ENCODE data around the gene FBN3.
A peak's percentile ranks its signal among the peaks of the same experiment; 100 is the strongest.

FBN3 gene

GRCh38 chr19:8089664-8090601 is 59.5 kb downstream of the FBN3 start:
- DNase-seq, result no peak

GRCh38 chr19:8088752-8089663 is 60.4 kb downstream of the FBN3 start:
- no peak for DNase-seq

DNA sequence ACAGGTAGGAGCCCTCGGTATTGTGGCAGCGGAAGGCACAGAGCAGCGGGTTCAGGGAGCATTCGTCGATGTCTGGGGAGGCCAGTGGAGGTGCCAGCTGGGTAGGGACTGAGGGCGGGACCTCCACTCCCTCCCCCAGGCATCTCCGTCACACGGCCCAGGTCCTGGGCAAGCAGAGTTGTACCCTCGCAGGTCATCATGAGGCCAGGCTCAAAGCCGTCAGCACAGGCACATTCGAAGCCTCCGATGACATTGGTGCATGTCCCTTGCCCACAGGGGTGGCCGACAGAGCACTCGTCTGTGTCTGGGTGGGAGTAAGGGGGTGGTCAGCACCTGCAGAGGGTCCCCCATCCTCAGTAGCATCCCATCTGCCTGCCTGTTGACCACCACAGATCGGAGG is 61.5 kb downstream of the FBN3 start:
- DNase-seq, result no peak

DNA sequence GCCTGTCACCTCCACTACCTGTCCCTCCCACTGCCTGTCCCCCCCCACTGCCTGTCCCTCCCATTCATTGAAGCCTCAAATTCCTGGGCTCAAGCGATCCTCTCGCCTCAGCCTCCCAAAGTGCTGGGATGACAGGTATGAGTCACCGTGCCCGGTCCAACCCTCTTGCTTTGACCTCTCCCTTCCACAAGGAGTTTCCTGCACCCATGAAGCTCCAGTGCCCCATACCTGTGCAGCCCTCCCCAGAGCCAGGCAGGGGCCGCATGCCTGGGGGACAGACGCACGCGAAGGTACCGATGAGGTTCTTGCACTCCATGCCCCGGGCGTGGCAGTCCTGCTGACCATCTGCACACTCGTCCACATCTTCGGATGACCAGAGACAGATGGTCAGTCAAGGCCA is 62.5 kb downstream of the FBN3 start:
- DNase-seq, result no peak

GRCh38 chr19:8085598-8086408 is 63.6 kb downstream of the FBN3 start:
- no peak for DNase-seq

- no peak for DNase-seq
These were observed 65.2 kb downstream of the FBN3 start for GRCh38 chr19:8084152-8084551.

DNA sequence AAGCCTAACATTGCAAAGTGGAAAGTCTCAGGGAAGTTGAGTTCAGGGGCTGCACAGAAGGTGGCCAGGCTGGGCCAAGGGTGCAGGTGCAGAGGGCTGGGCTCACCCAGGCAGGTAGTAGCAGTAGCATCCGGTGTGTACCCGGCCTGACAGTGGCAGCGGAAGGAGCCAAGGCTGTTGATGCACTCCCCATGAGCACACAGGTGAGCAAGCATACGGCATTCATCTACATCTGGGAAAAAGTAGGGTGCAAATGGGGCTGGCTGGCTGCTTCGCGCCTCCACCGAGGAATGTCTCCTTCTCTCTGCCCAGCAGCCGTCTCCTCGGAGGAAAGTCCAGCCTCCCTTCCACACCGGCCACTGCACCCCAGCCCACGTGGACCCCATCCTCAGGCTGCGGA is 66.3 kb downstream of the FBN3 start:
- no peak for DNase-seq

GRCh38 chr19:8081569-8082550 is 67.5 kb downstream of the FBN3 start:
- DNase-seq, result no peak

DNA sequence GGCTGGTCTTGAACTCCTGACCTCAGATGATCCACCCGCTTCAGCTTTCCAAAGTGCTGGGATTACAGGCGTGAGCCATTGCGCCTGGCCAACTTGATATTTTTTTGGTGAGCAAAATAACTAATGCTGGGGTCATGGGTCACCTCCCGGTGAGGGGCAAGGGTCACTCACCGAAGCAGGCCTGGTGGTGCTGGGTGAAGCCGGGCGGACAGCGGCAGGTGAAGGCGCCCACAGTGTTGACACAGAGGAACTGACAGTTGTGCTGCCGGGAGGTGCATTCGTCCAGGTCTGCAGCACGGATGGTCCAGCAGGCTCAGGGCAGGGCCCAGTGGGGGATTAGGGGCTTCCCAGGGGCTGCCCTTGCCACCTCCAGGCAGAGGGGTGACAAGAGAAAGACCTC is 68.6 kb downstream of the FBN3 start:
- no peak for DNase-seq

DNA sequence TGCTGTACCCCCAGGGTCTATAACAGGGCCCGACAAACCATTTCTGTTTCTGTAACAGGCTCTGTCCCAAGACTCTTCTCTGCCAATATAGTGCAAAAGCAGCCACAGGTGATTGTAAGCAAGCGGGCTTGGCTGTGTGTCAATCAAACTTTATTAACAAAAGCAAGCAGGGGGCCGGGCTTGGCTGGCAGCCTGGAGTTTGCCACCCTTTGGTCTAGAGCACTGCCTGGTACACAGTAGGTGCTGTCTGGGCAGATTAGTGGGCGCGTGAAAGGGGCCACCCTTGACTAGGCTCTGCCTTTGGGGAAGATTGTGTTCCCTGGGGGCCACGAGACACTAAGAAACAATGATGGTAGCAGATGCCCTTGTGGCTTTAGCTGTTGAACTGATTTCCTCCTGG is 69.4 kb downstream of the FBN3 start:
- no peak for DNase-seq

DNA sequence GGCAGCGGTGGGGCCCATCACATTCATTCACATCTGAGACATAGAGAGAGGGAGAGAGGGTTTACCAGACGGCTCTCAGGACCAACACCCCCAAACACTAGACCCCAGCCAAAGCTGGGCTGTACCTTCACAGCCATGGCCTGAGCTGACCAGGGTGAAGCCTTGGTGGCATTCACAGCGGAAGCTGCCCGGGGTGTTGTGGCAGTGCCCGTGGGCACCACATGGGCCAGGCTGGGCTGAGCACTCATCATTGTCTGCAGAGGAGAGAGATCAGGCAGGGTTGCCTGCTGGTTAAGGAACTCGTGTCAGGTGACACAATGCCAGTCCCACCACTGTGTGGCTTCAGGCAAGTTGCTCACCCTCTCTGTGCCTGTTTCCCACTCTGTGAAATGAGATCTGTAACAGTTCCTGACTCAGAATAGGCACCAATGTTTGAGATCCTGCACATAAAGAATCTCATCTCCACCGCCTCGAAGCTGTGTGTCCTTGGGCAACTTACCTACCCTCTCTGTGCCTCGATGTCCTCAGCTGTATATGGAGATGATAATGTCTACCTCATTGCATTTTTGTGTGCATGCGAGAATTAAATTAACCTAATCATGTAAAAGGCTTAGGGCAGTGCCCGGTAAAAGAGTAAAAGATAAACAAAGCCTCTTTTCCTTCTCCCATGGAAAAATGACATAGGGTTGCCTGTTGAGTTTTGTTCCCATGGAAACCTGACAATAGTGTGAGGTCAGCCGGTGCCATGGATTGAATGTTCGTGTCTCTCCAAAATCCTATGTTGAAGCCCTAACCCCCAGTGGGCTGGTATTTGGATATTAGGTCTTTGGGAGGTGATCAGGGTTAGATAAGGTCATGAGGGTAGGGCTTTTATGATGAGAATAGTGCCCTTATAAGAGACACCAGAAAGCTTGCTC is 74.0 kb downstream of the FBN3 start:
- no peak for DNase-seq

GRCh38 chr19:8074501-8074900 is 74.9 kb downstream of the FBN3 start:
- no peak for DNase-seq

DNA sequence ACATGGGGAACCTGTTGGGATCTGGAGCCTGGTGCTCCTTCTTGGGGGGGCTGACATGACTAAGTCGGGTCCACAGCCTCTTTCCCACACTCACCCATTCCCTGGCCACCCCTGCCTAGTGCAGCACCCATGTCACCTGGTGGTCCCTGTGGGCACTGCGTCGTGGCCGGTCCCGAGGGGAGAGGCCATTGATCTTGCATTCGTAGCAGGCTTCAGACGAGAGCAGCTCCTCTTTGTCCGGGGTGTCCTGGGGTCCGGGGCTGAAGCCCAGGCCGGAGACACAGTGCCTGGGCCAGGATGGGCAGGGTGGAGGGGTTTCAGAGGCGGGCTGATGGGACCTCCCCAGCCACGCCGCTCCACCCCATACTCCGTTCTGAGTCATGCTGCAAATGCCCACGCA is 77.5 kb downstream of the FBN3 start:
- DNase-seq, result no peak

- peak; percentile 43 to 64 for DNase-seq
These were observed 80.1 kb downstream of the FBN3 start for GRCh38 chr19:8069096-8069973.

DNA sequence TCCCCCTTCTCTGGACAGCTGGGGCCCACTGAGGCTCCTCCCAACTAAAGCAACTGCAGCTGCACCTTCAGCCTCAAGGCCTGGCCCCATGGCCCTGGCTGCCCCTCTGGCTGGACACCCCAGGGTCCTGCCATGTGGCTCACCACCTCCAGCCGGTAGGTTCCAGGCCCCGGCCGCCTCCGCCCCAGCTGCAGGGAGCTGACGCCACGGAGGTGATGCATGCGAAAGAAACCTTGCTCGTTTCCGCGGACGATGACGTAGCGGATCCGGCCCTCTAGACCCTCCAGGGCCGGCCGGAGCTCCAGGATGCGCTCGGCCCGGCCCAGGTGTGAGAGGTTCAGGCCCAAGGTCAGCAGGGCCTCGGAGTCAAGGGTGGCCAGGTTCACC is 83.5 kb downstream of the FBN3 start:
- DNase-seq, result no peak

DNA sequence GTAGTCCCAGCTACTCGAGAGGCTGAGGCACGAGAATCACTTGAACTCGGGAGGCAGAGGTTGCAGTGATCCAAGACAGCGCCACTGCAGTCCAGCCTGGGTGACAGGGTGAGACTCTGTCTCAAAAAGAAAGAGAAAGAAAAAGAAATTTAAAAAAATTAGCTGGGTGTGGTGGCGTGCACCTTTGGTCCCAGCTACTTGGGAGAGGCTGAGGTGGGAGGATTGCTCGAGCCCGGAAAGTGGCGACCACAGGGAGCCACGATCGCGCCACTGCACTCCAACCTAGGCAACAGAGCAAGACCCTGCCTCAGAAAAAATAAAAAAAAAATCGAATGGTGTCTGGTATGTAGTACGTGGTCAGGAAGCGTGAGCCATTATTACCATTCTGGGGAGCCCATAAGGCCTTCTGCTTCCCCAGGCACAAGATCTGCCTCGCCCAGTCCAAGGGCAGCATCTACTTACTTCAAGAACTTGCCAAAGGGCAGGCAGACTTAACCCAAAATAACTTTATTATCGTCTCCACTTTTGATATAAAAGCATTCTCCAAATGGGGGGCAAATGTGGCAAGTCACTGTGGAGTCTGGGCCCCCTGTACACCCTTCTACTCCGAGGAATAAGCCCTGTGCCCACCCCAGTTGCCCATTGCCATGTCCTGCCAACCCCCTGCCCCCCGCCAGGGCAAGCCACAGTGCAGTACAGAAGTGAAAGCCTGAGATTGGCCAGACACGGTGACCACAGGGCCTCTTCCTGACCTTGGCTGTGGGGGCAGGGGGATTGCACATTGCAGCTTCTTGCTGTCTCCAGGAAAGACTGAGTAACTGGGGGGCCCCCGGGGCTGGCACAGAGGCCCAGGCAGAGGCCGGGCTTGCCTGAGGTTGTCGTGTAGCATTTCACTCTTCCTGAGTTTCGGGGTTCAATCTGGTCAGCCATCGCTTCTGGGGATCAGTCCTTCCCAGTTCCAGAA is 84.2 kb downstream of the FBN3 start:
- DNase-seq, result no peak

DNA sequence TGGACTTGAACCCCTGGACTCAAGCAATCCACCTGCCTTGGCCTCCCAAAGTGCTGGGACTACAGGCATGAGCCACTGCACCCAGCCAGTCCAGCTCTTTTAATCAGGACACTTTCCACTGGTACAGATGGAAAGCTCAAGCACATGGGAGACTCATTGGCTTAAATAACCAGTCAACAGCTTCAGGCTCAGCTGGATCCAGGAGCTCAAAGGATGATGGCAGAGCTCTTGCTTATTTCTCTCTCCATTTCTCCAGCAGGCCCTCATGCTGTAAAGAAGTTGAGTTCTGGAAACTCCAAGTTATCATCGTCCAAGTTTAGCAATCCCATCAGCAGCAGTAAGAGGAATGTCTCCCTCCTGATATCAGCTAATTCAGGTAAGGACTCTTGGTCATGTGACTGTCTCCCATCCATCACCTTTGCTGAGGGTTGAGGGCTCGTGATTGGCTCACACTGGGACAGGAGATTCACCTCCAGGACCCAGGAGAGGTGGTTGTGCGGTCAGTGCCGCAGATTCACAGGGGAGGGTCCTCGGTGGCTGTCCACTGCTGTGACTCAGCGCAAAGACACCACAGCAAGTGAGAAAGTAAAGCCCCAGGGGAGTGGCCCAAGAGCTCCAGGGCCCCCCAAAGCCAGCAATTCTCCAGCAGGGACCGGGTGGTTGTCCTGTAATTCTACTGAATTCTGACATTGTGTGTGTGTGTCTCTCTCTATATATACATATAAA is 91.7 kb downstream of the FBN3 start:
- no peak for DNase-seq
